ENCODE data around the gene SLC25A11. TPM values are rescaled to one million over a fixed set of nuclear protein-coding genes. Genes with fewer than 3 reads are reported as not detected.

Gene SLC25A11, protein sequence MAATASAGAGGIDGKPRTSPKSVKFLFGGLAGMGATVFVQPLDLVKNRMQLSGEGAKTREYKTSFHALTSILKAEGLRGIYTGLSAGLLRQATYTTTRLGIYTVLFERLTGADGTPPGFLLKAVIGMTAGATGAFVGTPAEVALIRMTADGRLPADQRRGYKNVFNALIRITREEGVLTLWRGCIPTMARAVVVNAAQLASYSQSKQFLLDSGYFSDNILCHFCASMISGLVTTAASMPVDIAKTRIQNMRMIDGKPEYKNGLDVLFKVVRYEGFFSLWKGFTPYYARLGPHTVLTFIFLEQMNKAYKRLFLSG
- total RNA-seq = 10 to 100 TPM; 28.7 to 58.9 (median 46.8) TPM

- peak; percentile 96 for ATAC-seq
- H3K27me3 ChIP-seq = no peaks in the 10 kb centered on the region
- peaks cover 0 to 69% (median 31%) of the 10 kb centered on the region in 3 donors for H3K4me1 ChIP-seq
Measured at GRCh38 chr17:4939796-4940554, at the start of gene SLC25A11, which contains the start of gene RNF167. Gene SLC25A11 (minus strand): TSS chr17:4940046. CDS start chr17:4939910, 136 bp downstream. Gene RNF167 (plus strand): TSS chr17:4940268. CDS start chr17:4940910, 642 bp downstream.

GRCh38 chr17:4987767-4988567 lies 48.1 kb upstream of the SLC25A11 start:
- Histone ChIP-seq H3K9me3 (no peaks in the 10 kb centered on the region), H3K27ac (peak overlapping the region; percentile 82 to 99 (median 96)), H3K27me3 (no peaks in the 10 kb centered on the region), H3K4me1 (peaks cover 0 to 38% (median 16%) of the 10 kb centered on the region in 3 donors), H3K36me3 (peaks cover 0 to 28% of the 10 kb centered on the region in 2 donors), H3K4me3 (peak overlapping the region; percentile 64 to 96)
- WGBS, 2 donors (ENCODE audit: low coverage in 1 of 2) = 0 to 4% methylated on average over 5 to 8 of the region's 30 CpGs
- TF ChIP-seq, protein P1, sequence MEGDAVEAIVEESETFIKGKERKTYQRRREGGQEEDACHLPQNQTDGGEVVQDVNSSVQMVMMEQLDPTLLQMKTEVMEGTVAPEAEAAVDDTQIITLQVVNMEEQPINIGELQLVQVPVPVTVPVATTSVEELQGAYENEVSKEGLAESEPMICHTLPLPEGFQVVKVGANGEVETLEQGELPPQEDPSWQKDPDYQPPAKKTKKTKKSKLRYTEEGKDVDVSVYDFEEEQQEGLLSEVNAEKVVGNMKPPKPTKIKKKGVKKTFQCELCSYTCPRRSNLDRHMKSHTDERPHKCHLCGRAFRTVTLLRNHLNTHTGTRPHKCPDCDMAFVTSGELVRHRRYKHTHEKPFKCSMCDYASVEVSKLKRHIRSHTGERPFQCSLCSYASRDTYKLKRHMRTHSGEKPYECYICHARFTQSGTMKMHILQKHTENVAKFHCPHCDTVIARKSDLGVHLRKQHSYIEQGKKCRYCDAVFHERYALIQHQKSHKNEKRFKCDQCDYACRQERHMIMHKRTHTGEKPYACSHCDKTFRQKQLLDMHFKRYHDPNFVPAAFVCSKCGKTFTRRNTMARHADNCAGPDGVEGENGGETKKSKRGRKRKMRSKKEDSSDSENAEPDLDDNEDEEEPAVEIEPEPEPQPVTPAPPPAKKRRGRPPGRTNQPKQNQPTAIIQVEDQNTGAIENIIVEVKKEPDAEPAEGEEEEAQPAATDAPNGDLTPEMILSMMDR (IDR thresholded peaks at IDR 0.05) = no peak
- TF ChIP-seq EP300 (IDR thresholded peaks at IDR 0.05) (no peak), POLR2AphosphoS5 (IDR thresholded peaks at IDR 0.05) (no peak), POLR2A (IDR thresholded peaks at IDR 0.05) (no peak)
- peak; percentile 17 for ATAC-seq

More at GRCh38 chr17:4939796-4940554, at the start of gene SLC25A11, which contains the start of gene RNF167:
- 0 to 1% methylated on average over 22 to 45 of the region's 72 CpGs for WGBS, 2 donors (ENCODE audit: low coverage in 1 of 2)
- Histone ChIP-seq H3K9me3 (no peaks in the 10 kb centered on the region), H3K4me3 (peak within 1 kb of the TSS; percentile 88 to 89), H3K27ac (peak within 1 kb of the TSS; percentile 79 to 96 (median 92)), H3K36me3 (peaks cover 0 to 67% of the 10 kb centered on the region in 2 donors)
- TF ChIP-seq POLR2AphosphoS5 (IDR thresholded peaks at IDR 0.05) (peak; percentile 24), EP300 (IDR thresholded peaks at IDR 0.05) (no peak), POLR2A (IDR thresholded peaks at IDR 0.05) (peak; percentile 62 to 79)
- TF ChIP-seq, protein P1 (IDR thresholded peaks at IDR 0.05) = peak in 2 of 4 experiments; percentile 14 to 42

GRCh38 chr17:4986951-4987766 lies 47.3 kb upstream of the SLC25A11 start, which contains the start of gene CAMTA2:
Gene CAMTA2 (minus strand): TSS chr17:4987675. CDS start chr17:4986222, 1,453 bp downstream.
- H3K36me3 ChIP-seq = peaks cover 0 to 36% of the 10 kb centered on the region in 2 donors
- H3K4me3 ChIP-seq = peak within 1 kb of the TSS; percentile 64 to 96
- peak within 1 kb of the TSS; percentile 82 to 99 (median 96) for H3K27ac ChIP-seq
- TF ChIP-seq, protein P1 (IDR thresholded peaks at IDR 0.05) = peak in 3 of 4 experiments; percentile 83 to 94 (median 84)
- peak; percentile 83 for TF ChIP-seq POLR2AphosphoS5 (IDR thresholded peaks at IDR 0.05)
- no peak for TF ChIP-seq EP300 (IDR thresholded peaks at IDR 0.05)
- TF ChIP-seq POLR2A (IDR thresholded peaks at IDR 0.05) = peak; percentile 73 to 77
- H3K9me3 ChIP-seq = no peaks in the 10 kb centered on the region
- peak; percentile 93 for ATAC-seq
- no peaks in the 10 kb centered on the region for H3K27me3 ChIP-seq
- WGBS, 2 donors (ENCODE audit: low coverage in 1 of 2) = 0% methylated on average over 2 of the region's 78 CpGs; no CpG with 5 or more reads in 1 of the 2 donors
- peaks cover 0 to 38% (median 16%) of the 10 kb centered on the region in 3 donors for H3K4me1 ChIP-seq

GRCh38 chr17:4986403-4986802 lies 46.6 kb upstream of the SLC25A11 start:
- TF ChIP-seq, protein P1 (IDR thresholded peaks at IDR 0.05) = no peak
- no peak for TF ChIP-seq POLR2AphosphoS5 (IDR thresholded peaks at IDR 0.05)
- no peak for TF ChIP-seq EP300 (IDR thresholded peaks at IDR 0.05)
- no peak for TF ChIP-seq POLR2A (IDR thresholded peaks at IDR 0.05)
- WGBS, 2 donors (ENCODE audit: low coverage in 1 of 2) = 25 to 26% methylated on average over 1 to 5 of the region's 5 CpGs
- Histone ChIP-seq H3K4me1 (peaks cover 0 to 38% (median 16%) of the 10 kb centered on the region in 3 donors), H3K27ac (peak overlapping the region; percentile 82 to 99 (median 96)), H3K9me3 (no peaks in the 10 kb centered on the region), H3K27me3 (no peaks in the 10 kb centered on the region), H3K4me3 (peak overlapping the region; percentile 64 to 96), H3K36me3 (peaks cover 0 to 44% of the 10 kb centered on the region in 2 donors)
- peak; percentile 11 for ATAC-seq

Data from gastroesophageal sphincter (tissue), 4 donors.